GM18951 (cell line): ENCODE results near the gene OR5B21.

ENCODE experiments used
- POLR2A ChIP-seq: IDR thresholded peaks from 4 replicates; pipeline ENCODE4 v1.6.1; 2011; ENCODE audit warnings: mild to moderate bottlenecking; ENCODE audit not compliant: insufficient read length, insufficient read depth; ENCODE audit errors: extremely low read depth
- in situ Hi-C: fragments of 300-500 bp; cut with MboI; formaldehyde crosslinking; loops from one replicate; pipeline ENCODE4 v1.12.0; 2022; ENCODE audit warnings: low sequenced_read_pairs, mixed read lengths, inconsistent platforms; ENCODE audit not compliant: unreplicated experiment

Gene OR5B21

DNA sequence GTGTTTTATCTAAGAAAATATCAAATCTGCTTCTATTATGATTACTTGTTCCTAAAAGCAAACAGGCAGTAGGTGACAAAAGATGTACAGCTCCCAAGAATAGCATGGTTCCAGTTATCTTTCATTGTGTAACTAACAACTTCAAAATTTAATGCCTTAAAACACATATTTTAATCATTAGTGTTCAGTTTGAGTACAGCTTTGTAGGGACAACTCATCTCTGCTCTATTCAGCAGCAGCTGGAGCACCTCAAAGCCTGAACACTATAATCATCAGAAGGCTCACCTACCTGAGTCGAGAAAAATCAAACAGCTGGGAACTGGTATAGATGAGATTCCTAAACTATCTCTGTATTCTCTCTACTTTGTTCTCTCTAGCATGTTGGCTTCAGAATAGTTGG, 41.6 kb downstream of the OR5B21 start:
- in situ Hi-C loops = no loop called here
- no peak for TF ChIP-seq POLR2A

- TF ChIP-seq POLR2A = no peak
- in situ Hi-C loops = no loop called here
These were observed 42.2 kb downstream of the OR5B21 start for GRCh38 chr11:58465690-58466089.
